GM10266 (cell line): ENCODE results near the gene SH3BP2.

Source experiments
- DNase-seq: peaks from one replicate; pipeline ENCODE4 v3.0.0; 2012; ENCODE audit errors: extremely low spot score
- TF ChIP-seq, protein P1 (sequence below): IDR thresholded peaks from 2 replicates; pipeline ENCODE4 v1.5.1; 2012; ENCODE audit warnings: mild to moderate bottlenecking, low read depth; ENCODE audit not compliant: control insufficient read depth, insufficient read depth; ENCODE audit errors: missing control alignments

The SH3BP2 gene

GRCh38 chr4:2803624-2804448 is 11.0 kb downstream of the SH3BP2 start:
- TF ChIP-seq, protein P1, sequence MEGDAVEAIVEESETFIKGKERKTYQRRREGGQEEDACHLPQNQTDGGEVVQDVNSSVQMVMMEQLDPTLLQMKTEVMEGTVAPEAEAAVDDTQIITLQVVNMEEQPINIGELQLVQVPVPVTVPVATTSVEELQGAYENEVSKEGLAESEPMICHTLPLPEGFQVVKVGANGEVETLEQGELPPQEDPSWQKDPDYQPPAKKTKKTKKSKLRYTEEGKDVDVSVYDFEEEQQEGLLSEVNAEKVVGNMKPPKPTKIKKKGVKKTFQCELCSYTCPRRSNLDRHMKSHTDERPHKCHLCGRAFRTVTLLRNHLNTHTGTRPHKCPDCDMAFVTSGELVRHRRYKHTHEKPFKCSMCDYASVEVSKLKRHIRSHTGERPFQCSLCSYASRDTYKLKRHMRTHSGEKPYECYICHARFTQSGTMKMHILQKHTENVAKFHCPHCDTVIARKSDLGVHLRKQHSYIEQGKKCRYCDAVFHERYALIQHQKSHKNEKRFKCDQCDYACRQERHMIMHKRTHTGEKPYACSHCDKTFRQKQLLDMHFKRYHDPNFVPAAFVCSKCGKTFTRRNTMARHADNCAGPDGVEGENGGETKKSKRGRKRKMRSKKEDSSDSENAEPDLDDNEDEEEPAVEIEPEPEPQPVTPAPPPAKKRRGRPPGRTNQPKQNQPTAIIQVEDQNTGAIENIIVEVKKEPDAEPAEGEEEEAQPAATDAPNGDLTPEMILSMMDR: no peak
- DNase-seq: no peak

DNA sequence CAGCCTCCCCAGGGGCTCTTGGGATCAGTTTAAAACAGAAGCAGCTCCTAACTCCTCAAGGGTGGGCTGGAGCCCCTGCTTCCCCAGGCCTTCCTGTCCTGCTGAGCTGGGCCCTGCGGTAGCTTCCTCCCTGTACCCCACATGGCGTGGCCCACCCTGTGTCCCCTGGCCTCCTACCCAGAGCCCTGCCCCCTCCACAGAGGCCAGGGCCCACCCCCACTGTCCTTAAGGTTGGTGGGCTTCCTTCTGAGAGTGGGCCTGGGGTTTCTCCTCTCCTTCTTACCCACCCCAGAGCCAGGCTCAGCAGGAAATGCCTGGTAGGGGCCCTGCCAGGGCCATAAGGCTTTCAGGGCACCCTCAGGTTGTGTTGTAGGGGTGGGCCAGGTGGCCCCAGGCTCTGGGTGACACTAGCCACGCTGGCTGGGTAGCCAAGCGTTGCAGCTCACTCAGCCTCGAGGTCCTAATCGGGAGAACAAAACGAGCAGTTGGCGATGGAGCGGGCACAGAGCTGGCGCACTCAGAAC is 11.6 kb downstream of the SH3BP2 start:
- no peak for DNase-seq
- TF ChIP-seq, protein P1: no peak

DNA sequence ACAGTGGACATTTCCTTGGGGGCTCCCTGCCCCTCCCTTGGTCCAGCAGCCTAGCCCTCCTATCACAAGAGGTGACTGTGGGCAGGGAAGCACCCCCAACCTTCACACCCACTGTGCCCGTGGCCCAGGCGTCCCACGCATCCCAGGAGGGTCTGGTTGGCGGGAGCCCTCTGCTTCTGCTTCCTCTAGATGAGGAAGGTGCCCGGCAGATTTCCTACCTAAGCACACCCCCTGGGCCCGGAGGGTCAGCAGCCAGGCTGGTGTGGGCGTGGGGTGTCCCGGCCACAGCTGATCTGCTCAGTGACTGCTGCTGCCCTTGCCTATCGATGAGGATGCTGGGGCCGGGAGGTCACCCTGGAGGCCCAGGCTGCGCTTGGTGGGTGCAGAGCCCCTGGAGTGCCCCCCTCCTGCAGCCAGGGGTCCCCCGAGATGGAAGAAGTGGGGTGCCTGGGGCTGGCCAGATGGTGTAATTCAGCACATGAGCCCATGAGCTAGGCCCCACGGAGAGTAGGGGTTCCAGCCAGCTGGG is 12.2 kb downstream of the SH3BP2 start:
- TF ChIP-seq, protein P1: no peak
- DNase-seq: no peak

DNA sequence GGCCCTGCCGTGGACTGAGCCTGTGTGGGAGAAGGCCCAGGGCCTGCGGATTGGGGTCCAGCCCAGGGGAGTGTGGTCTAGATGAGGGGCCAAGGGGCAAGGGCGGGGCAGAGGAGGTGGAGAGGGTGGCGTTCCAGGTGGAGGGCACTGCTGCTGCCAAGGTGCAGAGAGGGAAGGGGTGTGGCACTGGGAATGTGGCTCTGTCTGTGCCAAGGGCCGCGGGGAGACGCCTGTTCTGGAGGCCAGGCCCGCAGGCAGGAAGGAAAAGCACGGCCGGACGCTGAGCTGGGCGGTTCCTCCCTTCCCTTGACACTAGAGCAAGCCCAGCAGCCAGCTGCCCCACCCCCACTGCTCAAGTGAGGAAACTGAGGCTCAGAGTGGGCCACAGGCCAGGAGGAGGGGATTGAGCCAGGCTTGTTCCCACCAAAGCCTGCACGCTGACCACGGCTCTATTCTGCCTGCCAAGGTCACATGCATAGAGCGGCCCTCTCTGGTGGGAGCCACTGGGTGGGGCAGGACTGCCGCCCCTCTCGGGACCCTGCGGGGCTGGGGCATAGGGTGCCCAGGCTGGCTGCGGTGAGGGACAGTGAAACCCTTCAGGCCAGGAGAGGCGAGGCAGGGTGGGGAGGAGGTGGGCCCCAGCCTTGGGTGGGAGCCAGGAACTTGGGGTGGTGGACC is 13.0 kb downstream of the SH3BP2 start:
- no peak for DNase-seq

DNA sequence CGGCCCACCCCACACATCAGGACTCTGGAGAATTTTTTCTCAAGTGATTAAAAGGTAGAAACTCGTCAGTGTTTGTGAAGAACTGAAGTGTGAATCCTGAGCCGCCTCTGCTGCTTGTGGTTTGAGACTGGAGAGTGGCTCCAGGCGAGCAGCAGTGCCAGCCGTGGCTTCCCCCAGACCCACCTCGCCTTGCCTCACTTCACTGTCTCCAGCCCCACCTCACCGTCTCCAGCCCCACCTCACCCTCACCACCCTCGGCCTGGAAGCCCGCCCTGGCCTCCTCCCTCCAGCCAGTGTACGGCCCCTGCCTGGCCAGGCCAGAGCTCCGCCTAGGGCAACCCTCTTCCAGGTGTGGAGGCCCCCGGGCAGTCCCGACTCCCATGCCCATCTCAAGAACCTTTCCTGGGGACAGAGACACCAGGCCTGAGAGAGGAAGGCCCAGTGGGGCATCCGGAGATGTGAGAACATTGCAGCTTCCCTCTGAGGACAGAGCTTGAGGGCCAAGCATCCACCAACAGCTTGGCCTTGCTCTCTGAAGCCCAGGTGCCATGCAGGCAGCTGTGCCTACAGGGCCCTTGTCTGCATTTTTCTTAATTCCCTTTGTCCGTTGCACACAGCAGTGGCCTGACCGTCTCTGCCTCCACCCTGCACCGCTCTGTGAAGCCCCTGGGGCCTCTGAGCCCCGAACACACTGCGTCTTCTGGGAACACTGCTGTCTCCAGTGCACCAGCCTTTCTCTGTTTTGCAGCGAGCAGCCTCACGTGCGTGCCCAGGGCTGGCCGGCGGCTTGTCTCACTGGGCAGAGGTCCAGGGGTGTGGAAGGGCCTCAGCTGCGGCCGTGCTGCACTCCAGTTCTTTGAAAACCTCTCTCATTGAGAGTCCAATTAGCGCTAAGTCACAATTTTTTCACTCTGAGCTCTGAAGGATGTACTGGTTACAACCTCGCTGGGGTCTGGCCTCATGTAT is 13.8 kb downstream of the SH3BP2 start:
- DNase-seq: no peak
- TF ChIP-seq, protein P1: no peak

More for the DNA sequence above, 13.0 kb downstream of the SH3BP2 start:
- TF ChIP-seq, protein P1: no peak

DNA sequence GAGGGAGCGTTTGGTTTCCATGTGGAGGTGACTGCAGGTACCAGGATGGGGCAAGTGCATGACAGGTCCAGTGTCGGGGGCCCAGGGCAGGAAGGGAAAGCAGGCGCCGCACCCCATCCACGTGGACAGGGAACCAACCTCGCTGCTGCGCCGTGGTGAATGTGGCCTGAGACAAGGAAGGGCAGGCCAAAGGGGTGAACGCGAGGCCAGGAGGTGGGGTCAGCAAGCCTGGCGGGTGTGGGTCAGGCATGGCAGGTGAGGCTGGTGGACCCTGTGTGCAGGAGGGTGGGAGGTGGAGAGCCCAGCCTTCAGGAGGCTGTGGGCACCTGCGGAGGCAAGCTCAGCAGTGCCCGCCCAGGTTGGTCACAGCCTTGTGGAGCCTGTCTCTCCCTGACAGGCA is 14.7 kb downstream of the SH3BP2 start:
- TF ChIP-seq, protein P1: no peak

More for the DNA sequence above, 14.7 kb downstream of the SH3BP2 start:
- DNase-seq: no peak
